Heart left ventricle (tissue), 13 donors: ENCODE data around the gene ABR.

Source experiments
- CTCF ChIP-seq, 12 donors: fragments of 200-600 bp; sonication (generic) in 4 of 12; IDR thresholded peaks; one replicate each; pipeline versions ENCODE4 v1.5.0 to v1.8.0; 2018 to 2022; ENCODE audit warnings: antibody characterized with exemption in 12 of 12, mild to moderate bottlenecking in 5 of 12
- POLR2A ChIP-seq, 2 donors: fragments of 450-650 bp; IDR thresholded peaks; one replicate each; pipeline ENCODE4 v1.6.1; 2017; ENCODE audit warnings: antibody characterized with exemption in 2 of 2, mild to moderate bottlenecking in 2 of 2, moderate library complexity in 2 of 2
- donor health status: ischemic (EF 13 %, LVEDD 7.1; RV severe dilation, severe dysfunction).
- donor health status: DM: no; HTN: yes; CAD: no.
- donor health status: DM: no; HTN: no; CAD: no.
- donor health status: ischemic (EF 25% LVEDD 6.9; RV normal size, moderate dysfunction).
- donor health status: ischemic (EF 25% LVEDD 5.7; RV mildly dilated, moderate dysfunction).
- donor health status: ischemic (EF 35%, LVEDD 5.7; RV mildly dilated, moderate dysfunction).
- donor health status: nonischemic (EF 11% LVEDD 7.7; RV severe dilation, severe dysfunction).
- donor health status: DM: yes; HTN: yes; CAD: no.
- donor health status: PGD.
- donor health status: ischemic (EF 29% LVEDD 5.4; RV normal size, mild dysfunction).
- donor health status: nonischemic (EF 23%, LVEDD 6.1; RV moderate dilation, normal function).

- TF ChIP-seq CTCF (IDR thresholded peaks at IDR 0.05) (no peak), POLR2A (IDR thresholded peaks at IDR 0.05) (no peak)
These were observed 40.6 kb upstream of the ABR start for GRCh38 chr17:1220346-1220745.
